Epidermal melanocyte (primary cell): Measurements from ENCODE around the gene OR4A16.

ENCODE experiments used
- DNase-seq: peaks from one replicate; pipeline ENCODE4 v3.0.0; 2011; ENCODE audit warnings: low spot score; ENCODE audit not compliant: insufficient read length

OR4A16 gene, protein sequence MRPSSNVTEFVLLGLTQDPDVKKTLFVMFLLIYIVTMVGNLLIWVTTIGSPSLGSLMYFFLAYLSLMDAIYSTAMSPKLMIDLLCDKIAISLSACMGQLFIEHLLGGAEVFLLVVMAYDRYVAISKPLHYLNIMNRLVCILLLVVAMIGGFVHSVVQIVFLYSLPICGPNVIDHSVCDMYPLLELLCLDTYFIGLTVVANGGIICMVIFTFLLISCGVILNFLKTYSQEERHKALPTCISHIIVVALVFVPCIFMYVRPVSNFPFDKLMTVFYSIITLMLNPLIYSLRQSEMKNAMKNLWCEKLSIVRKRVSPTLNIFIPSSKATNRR

DNA sequence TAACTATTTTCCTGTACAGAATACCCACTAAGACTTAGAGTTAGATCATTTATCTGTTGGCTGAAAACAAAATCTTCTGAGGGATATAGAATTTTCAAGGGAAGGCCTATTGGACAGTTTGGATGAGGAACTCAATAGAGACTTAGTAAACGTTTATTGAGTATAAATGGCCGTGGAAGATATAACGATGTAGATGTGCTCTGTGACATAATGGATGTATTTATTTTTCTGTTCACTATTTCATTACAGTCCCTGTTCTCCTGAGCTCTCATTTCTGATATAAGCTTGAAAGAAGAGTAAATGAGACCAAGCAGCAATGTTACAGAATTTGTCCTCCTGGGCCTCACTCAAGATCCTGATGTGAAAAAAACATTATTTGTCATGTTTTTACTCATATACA, at the start of gene OR4A16:
Gene OR4A16, plus strand, starts transcription at position 301 of the 400 bp plus-strand sequence. Its CDS starts 0 bp downstream, at position 301.
- DNase-seq, result no peak

DNA sequence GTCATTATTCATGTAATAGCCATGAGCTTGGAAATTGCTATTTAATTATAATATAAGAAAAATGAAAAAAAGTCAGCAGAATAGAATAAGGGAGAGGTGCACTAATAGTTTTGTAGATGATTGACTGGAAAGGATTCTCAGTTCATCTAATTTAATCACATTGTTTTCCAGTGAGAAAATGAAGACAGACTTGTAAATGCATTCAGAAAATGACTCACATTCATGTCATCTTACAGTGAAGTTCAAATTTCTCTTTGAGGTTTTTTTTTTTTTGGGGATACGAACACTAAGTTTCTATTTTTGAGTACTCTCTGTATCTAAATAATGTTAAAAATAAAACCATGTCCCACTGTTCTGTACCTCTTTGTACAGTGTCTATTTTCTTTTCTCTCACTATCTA, 18.5 kb upstream of the OR4A16 start:
- DNase-seq, result no peak

DNA sequence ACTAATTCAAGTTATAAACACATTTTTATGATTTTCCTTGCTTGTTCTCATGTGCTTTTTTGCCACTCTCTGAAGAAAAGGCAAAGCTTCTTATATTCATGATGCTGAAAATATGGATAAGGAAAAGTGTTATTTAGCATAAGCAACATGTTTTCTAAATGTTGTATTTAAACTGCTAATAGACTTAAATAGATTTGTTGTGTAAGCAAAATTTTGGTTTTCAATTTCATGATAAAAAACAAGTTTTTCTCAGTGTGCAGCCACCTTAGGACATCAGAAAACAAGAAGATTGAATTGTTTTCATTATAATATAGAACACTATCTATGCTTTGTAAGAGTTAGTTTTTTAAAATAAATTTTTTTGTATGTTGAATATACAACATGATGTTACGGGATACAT, 2.3 kb downstream of the OR4A16 start:
- DNase-seq, result no peak

DNA sequence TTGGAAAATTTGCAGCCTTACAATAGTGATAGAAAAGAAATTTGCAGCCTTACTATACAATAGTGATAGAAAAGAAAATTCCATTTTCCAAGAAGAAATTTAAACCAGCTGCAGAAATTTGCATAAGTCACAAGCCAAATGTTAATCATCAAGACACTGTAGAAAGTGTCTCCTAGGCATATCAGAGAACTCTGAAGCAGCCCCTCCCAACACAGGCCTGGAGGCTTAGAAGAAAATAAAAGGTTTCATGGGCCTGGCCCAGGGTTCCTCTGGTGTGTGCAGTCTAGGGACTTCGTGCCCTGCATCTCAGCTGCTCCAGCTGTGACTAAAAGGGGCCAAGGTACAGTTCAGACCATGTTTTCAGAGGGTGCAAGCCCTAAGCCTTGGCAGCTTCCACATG, 6.0 kb downstream of the OR4A16 start:
- no peak for DNase-seq

DNA sequence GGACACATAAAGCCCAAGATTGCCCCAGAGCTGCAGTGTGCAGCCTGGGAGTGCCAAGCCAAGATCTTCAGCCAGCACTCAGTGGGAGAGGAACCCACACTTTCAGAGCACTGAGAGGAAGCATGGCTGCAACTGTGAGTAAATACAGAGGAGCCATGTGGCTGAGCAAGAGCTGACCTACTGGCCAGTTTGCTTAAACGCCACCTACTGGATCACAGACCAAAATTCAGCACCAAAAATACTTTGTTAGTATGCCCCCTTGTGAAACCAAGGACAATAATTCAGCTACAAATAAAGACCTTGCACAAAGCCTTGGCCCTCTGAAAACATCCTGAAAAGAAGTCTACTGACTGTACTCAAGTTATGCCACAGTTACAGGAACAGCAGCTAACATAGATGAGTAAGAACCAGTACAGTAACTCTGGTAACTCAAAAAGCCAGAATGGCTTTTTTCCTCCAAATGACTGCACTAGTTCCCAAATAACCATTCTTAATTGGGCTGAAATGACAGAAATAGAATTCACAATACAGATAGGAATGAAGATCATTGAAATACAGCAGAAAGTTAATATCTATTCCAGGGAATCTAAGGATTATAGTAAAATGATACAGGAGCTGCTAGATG, 14.7 kb downstream of the OR4A16 start:
- no peak for DNase-seq

DNA sequence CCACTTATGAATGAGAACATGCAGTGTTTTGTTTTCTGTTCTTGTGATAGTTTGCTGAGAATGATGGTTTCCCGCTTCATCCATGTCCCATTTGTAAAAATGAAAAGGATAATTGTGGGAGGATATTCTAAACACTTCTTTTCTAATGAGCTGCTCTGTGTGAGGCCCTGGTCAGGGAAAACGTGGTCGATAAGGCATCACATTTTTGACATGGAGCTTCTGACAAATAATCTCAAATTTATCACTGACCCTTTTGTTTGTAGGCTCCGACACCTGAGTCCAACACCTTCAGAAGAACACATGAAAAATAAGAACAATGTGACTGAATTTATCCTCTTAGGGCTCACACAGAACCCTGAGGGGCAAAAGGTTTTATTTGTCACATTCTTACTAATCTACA, 24.7 kb downstream of the OR4A16 start, which contains the start of gene OR4A15:
Gene OR4A15, plus strand, starts transcription at position 301 of the 400 bp plus-strand sequence. Its CDS starts 0 bp downstream, at position 301.
- DNase-seq, result no peak
